ENCODE measurements around the gene BECN2. TPM values are rescaled to one million over a fixed set of nuclear protein-coding genes. Genes with fewer than 3 reads are reported as not detected.

Gene BECN2
- not detected in 2 replicates for total RNA-seq

DNA sequence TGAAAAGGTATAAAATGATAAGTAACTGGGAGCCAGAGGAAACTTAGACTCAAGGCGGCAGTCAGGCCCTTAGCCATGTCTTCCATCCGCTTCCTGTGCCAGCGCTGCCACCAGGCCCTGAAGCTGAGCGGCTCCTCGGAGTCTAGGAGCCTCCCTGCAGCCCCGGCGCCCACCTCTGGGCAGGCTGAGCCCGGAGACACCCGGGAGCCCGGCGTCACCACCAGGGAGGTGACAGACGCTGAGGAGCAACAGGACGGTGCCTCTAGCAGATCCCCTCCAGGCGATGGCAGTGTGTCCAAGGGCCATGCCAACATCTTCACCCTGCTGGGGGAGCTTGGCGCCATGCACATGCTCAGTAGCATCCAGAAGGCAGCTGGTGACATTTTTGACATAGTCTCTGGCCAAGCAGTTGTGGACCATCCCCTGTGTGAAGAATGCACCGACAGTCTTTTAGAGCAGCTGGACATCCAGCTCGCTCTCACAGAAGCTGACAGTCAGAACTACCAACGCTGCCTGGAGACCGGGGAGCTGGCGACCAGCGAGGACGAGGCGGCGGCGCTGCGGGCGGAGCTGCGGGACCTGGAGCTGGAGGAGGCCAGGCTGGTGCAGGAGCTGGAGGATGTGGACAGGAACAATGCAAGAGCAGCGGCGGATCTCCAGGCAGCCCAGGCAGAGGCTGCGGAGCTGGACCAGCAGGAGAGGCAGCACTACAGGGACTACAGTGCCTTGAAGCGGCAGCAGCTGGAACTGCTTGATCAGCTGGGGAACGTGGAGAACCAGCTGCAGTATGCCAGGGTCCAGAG, at the start of gene BECN2:
Gene BECN2 (plus strand): TSS at position 76 of the 803 bp plus-strand sequence. CDS start 0 bp downstream, at position 76.
- no peaks in the 10 kb centered on the region for H3K27me3 Mint-ChIP-seq (ENCODE audit: insufficient read depth)
- H3K4me1 Mint-ChIP-seq (ENCODE audit: low read depth): no peaks in the 10 kb centered on the region
- no peaks in the 10 kb centered on the region for H3K9me3 Mint-ChIP-seq
- intact Hi-C loops (cut with micrococcal nuclease): no loop called here
- no peak within 1 kb of the TSS for H3K27ac Mint-ChIP-seq
- no peak for DNase-seq (ENCODE audit: low spot score)
- no peak within 1 kb of the TSS for H3K4me3 Mint-ChIP-seq
- H3K36me3 Mint-ChIP-seq (ENCODE audit: low read depth): no peaks in the 10 kb centered on the region

DNA sequence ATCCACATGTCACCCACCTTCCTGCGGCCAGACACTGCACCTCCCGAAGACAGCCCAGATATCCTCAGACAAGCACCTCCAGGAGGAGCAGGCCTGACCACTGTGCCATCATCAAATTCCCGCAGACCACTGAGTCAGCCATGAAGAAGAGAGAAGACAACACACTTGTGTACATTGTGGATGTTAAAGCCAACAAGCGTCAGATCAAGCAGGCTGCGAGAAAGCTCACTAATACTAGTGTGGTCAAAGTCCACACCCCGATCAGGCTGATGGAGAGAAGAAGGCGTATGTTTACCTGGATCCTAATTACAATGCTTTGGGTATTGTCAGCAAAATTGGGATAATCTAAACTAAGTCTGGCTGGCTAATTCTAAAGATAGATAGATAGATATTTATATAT, 41.4 kb upstream of the BECN2 start:
- Mint-ChIP-seq H3K9me3 (no peaks in the 10 kb centered on the region), H3K27me3 (ENCODE audit: insufficient read depth) (no peaks in the 10 kb centered on the region), H3K4me1 (ENCODE audit: low read depth) (no peaks in the 10 kb centered on the region), H3K27ac (peak overlapping the region; percentile 8), H3K36me3 (ENCODE audit: low read depth) (no peaks in the 10 kb centered on the region), H3K4me3 (no peak overlapping the region)
- DNase-seq (ENCODE audit: low spot score): no peak
- intact Hi-C loops (cut with micrococcal nuclease): no loop called here

DNA sequence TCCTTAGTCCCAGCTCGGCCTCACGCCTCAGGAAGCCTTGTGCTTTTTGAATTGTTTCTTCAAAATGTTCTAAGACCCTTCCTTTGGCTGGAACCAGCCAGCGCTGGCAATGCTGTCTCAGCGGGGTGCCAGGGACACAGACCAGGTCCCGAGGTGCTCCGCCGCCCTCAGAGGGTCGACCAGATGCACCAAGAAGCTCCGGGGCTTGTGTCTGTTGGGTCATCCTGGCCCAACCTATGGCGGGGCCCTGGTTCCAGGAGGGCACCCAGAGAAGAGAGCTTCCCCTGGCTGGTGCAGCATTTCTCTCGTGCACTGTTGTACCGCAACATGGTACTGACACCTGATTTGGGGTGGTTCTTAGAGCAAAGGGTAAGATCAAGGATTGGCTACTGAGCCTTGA, 40.1 kb upstream of the BECN2 start:
- Mint-ChIP-seq H3K27ac (no peak overlapping the region), H3K36me3 (ENCODE audit: low read depth) (no peaks in the 10 kb centered on the region), H3K27me3 (ENCODE audit: insufficient read depth) (no peaks in the 10 kb centered on the region), H3K9me3 (no peaks in the 10 kb centered on the region), H3K4me1 (ENCODE audit: low read depth) (no peaks in the 10 kb centered on the region), H3K4me3 (no peak overlapping the region)
- intact Hi-C loops (cut with micrococcal nuclease): no loop called here
- DNase-seq (ENCODE audit: low spot score): no peak

DNA sequence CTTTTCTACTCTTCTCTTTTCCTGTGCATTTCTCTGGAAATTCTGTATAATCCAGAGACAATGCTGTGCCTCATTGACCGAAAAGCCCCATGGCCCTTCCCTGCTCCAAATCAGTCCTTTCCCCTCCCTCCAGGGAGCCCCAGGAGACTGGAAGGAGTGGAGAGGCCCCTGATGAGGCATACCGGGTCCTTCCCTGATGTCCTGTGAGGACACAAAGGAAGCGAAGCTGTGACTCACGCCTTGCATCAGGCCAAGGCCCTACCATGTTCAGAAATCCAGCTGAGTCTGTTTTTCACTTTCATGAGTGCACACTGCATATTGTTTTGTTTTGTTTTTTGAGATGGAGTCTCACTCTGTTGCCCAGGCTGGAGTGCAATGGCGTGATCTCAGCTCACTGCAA, 38.7 kb upstream of the BECN2 start:
- Mint-ChIP-seq H3K36me3 (ENCODE audit: low read depth) (no peaks in the 10 kb centered on the region), H3K27me3 (ENCODE audit: insufficient read depth) (peaks cover 4% of the 10 kb centered on the region), H3K4me1 (ENCODE audit: low read depth) (no peaks in the 10 kb centered on the region), H3K4me3 (no peak overlapping the region), H3K9me3 (no peaks in the 10 kb centered on the region), H3K27ac (no peak overlapping the region)
- intact Hi-C loops (cut with micrococcal nuclease): no loop called here
- DNase-seq (ENCODE audit: low spot score): no peak

GRCh38 chr1:241924080-241924808, 33.3 kb upstream of the BECN2 start:
- no peaks in the 10 kb centered on the region for H3K4me1 Mint-ChIP-seq (ENCODE audit: low read depth)
- no peaks in the 10 kb centered on the region for H3K9me3 Mint-ChIP-seq
- H3K27ac Mint-ChIP-seq: no peak overlapping the region
- intact Hi-C loops (cut with micrococcal nuclease): no loop called here
- no peak overlapping the region for H3K4me3 Mint-ChIP-seq
- H3K36me3 Mint-ChIP-seq (ENCODE audit: low read depth): no peaks in the 10 kb centered on the region
- no peak for DNase-seq (ENCODE audit: low spot score)
- peaks cover 4% of the 10 kb centered on the region for H3K27me3 Mint-ChIP-seq (ENCODE audit: insufficient read depth)

DNA sequence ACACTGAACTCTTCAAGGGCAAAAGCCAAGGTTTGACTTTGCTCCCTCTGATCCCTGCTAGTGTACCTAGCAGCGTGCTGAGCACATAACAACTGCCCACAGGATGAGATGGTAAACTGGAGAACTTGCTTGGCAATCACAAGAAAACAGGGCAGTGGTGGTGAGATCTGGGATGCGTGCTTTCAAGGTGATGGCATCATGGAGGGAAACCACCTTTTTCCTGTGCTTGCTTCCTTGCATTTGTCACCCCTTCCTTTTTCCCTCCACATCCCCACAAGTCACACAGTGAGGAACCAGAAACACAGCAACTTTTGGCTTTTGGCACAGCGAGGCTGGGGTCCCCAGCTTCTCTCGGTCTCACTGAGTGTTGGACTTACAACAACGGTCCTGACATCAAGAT, 31.4 kb upstream of the BECN2 start:
- DNase-seq (ENCODE audit: low spot score): no peak
- Mint-ChIP-seq H3K4me3 (no peak overlapping the region), H3K27ac (no peak overlapping the region), H3K4me1 (ENCODE audit: low read depth) (no peaks in the 10 kb centered on the region), H3K9me3 (no peaks in the 10 kb centered on the region), H3K27me3 (ENCODE audit: insufficient read depth) (peaks cover 4% of the 10 kb centered on the region), H3K36me3 (ENCODE audit: low read depth) (no peaks in the 10 kb centered on the region)
- intact Hi-C loops (cut with micrococcal nuclease): no loop called here

DNA sequence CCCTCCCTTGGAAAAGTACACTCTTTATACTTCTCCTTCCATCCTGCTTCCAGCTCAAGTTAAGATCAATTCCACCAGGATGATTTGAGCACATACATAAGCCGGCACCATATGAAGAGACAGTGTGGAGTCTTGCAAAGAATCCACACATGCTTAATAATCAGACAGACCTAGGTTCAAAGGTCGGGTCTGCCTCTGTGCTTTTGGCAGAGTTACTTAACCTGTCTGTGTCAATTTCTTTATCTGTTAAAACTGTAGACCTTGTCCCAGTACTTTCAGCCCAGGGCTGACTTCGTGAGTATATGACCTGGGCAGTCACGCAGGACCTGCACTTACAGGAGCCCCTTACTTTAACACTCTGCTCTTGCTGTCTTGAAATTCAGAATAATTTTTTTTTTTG, 30.2 kb upstream of the BECN2 start:
- Mint-ChIP-seq H3K4me1 (ENCODE audit: low read depth) (no peaks in the 10 kb centered on the region), H3K9me3 (no peaks in the 10 kb centered on the region), H3K4me3 (no peak overlapping the region), H3K27me3 (ENCODE audit: insufficient read depth) (peaks cover 4% of the 10 kb centered on the region), H3K36me3 (ENCODE audit: low read depth) (no peaks in the 10 kb centered on the region), H3K27ac (no peak overlapping the region)
- no peak for DNase-seq (ENCODE audit: low spot score)
- intact Hi-C loops (cut with micrococcal nuclease): no loop called here

DNA sequence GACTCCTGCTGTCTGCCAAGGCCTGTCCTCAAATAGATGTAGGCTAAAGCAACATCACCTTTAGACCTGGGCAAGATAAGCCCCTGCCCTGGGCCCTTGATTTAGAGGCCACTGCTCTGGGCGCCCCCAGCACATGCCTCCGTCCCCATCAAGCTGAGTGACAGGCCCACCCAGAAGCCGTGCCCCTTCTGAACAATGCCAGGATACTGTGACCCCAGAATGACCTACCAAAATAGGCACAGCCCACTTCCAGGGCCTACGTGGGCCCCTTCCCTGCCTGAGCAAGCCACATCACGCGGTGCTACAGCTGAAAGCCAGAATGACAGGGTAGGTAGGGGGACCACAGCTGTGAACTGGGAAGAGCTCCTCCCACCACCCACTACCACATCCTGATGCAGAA, 24.7 kb upstream of the BECN2 start:
- H3K9me3 Mint-ChIP-seq: no peaks in the 10 kb centered on the region

GRCh38 chr1:241934201-241934848, 23.2 kb upstream of the BECN2 start:
- H3K27me3 Mint-ChIP-seq (ENCODE audit: insufficient read depth): peaks cover 2% of the 10 kb centered on the region
- no peaks in the 10 kb centered on the region for H3K9me3 Mint-ChIP-seq
- H3K4me1 Mint-ChIP-seq (ENCODE audit: low read depth): no peaks in the 10 kb centered on the region
- no peak overlapping the region for H3K27ac Mint-ChIP-seq
- H3K4me3 Mint-ChIP-seq: no peak overlapping the region
- intact Hi-C loops (cut with micrococcal nuclease): no loop called here
- no peak for DNase-seq (ENCODE audit: low spot score)
- H3K36me3 Mint-ChIP-seq (ENCODE audit: low read depth): no peaks in the 10 kb centered on the region

More for the DNA sequence above, 24.7 kb upstream of the BECN2 start:
- no peak for DNase-seq (ENCODE audit: low spot score)
- intact Hi-C loops (cut with micrococcal nuclease): no loop called here
- Mint-ChIP-seq H3K27me3 (ENCODE audit: insufficient read depth) (no peaks in the 10 kb centered on the region), H3K4me3 (no peak overlapping the region), H3K27ac (no peak overlapping the region), H3K4me1 (ENCODE audit: low read depth) (no peaks in the 10 kb centered on the region), H3K36me3 (ENCODE audit: low read depth) (no peaks in the 10 kb centered on the region)

DNA sequence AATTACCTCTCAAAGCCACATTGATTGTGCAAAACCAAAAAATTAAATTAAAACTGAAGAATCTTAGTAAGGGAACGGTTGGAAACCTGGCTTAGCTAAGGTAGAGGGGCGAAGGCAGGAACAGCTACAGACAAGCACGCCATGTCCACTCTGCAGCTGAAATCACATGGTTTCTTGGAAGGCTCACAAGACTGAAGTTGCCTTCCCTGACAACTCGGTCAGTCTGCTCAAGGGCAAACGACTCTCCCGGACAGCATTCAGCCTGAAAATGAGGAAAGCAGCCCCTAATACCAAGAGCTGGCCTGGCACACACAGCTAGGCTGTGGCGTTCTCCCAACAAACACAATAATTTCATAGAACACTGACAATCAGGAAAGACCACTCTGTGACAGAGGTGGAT, 22.7 kb upstream of the BECN2 start:
- DNase-seq (ENCODE audit: low spot score): no peak
- Mint-ChIP-seq H3K27me3 (ENCODE audit: insufficient read depth) (peaks cover 2% of the 10 kb centered on the region), H3K9me3 (no peaks in the 10 kb centered on the region), H3K4me1 (ENCODE audit: low read depth) (no peaks in the 10 kb centered on the region), H3K4me3 (no peak overlapping the region), H3K36me3 (ENCODE audit: low read depth) (no peaks in the 10 kb centered on the region), H3K27ac (no peak overlapping the region)
- intact Hi-C loops (cut with micrococcal nuclease): no loop called here

DNA sequence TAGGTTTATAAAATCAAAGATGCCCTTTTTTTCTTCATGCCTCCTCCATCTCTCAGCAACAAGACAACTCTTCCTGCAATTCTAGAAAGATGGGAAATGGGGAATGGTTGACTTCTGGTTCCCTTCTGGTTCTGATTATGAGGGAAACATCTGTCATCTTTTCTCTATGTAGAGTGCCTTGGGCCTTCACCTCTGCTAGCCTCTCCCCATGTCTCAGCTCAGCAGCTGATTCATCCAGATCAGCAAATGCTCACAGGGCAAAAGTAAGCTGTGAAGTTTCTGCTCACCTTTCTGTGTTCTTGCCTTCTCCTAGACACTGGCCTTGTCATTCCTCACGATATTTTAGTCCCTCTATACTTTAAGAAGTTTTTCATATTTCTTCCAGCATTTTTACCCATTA, 17.8 kb upstream of the BECN2 start:
- intact Hi-C loops (cut with micrococcal nuclease): no loop called here
- Mint-ChIP-seq H3K36me3 (ENCODE audit: low read depth) (no peaks in the 10 kb centered on the region), H3K27me3 (ENCODE audit: insufficient read depth) (peaks cover 2% of the 10 kb centered on the region), H3K4me1 (ENCODE audit: low read depth) (no peaks in the 10 kb centered on the region), H3K4me3 (no peak overlapping the region), H3K9me3 (no peaks in the 10 kb centered on the region), H3K27ac (no peak overlapping the region)
- no peak for DNase-seq (ENCODE audit: low spot score)

DNA sequence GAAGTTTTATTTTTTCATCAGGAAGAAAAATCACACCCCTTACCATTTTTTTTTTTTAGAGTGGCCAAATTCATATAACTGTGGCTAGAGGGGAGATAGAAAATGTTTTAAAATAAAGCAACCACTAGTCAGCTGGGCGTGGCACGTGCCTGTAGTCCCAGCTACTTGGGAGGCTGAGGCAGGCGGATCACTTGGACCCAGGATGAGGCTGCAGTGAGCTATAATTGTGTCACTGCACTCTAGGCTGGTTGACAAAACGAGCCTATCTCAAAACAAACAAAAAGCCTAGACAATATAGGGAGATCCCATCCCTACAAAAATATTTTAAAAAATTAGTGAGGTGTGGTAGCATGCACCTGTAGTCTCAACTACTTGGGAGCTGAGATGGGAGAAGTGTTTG, 14.8 kb upstream of the BECN2 start:
- Mint-ChIP-seq H3K36me3 (ENCODE audit: low read depth) (no peaks in the 10 kb centered on the region), H3K9me3 (no peaks in the 10 kb centered on the region), H3K27ac (no peak overlapping the region), H3K4me3 (no peak overlapping the region), H3K4me1 (ENCODE audit: low read depth) (no peaks in the 10 kb centered on the region), H3K27me3 (ENCODE audit: insufficient read depth) (peaks cover 5% of the 10 kb centered on the region)
- no peak for DNase-seq (ENCODE audit: low spot score)
- intact Hi-C loops (cut with micrococcal nuclease): no loop called here

- Mint-ChIP-seq H3K27ac (no peak overlapping the region), H3K4me1 (ENCODE audit: low read depth) (no peaks in the 10 kb centered on the region), H3K9me3 (no peaks in the 10 kb centered on the region), H3K36me3 (ENCODE audit: low read depth) (no peaks in the 10 kb centered on the region), H3K4me3 (no peak overlapping the region), H3K27me3 (ENCODE audit: insufficient read depth) (peaks cover 3% of the 10 kb centered on the region)
- intact Hi-C loops (cut with micrococcal nuclease): no loop called here
- no peak for DNase-seq (ENCODE audit: low spot score)
These were observed 13.3 kb upstream of the BECN2 start for GRCh38 chr1:241944300-241944699.
